ENCODE data around the gene IFT25. TPM values are rescaled to one million over a fixed set of nuclear protein-coding genes. Genes with fewer than 3 reads are reported as not detected.

Gene IFT25
- polyA plus RNA-seq, 1 experiment = 12.8 TPM

- TF ChIP-seq, protein P1, sequence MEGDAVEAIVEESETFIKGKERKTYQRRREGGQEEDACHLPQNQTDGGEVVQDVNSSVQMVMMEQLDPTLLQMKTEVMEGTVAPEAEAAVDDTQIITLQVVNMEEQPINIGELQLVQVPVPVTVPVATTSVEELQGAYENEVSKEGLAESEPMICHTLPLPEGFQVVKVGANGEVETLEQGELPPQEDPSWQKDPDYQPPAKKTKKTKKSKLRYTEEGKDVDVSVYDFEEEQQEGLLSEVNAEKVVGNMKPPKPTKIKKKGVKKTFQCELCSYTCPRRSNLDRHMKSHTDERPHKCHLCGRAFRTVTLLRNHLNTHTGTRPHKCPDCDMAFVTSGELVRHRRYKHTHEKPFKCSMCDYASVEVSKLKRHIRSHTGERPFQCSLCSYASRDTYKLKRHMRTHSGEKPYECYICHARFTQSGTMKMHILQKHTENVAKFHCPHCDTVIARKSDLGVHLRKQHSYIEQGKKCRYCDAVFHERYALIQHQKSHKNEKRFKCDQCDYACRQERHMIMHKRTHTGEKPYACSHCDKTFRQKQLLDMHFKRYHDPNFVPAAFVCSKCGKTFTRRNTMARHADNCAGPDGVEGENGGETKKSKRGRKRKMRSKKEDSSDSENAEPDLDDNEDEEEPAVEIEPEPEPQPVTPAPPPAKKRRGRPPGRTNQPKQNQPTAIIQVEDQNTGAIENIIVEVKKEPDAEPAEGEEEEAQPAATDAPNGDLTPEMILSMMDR (IDR thresholded peaks at IDR 0.05; ENCODE audit: insufficient read depth, low read depth, low read length) = no peak
- CTCF ChIA-PET = interaction anchor here (0.6 to 0.9 kb wide), 3 partner anchors 10 to 437 kb away, joined by 3 to 5 read pairs (median 3); no protein-coding TSS in a partner anchor
- no peak for DNase-seq (ENCODE audit: low read depth)
- Histone ChIP-seq H3K4me3 (ENCODE audit: low read depth, low read length) (no peak overlapping the region), H3K36me3 (ENCODE audit: control insufficient read depth, insufficient read depth, low read length) (peaks cover 6% of the 10 kb centered on the region; the same call in 1 of the 2 replicates), H3K27me3 (ENCODE audit: control insufficient read depth, insufficient read depth, low read length) (no peaks in the 10 kb centered on the region)
- POLR2A ChIA-PET = no interaction called here
Observed at GRCh38 chr1:53929246-53929960, 16.1 kb downstream of the IFT25 start.

- CTCF ChIA-PET = no interaction called here
- TF ChIP-seq, protein P1 (IDR thresholded peaks at IDR 0.05; ENCODE audit: insufficient read depth, low read depth, low read length) = no peak
- H3K4me3 ChIP-seq (ENCODE audit: low read depth, low read length) = no peak overlapping the region
- H3K27me3 ChIP-seq (ENCODE audit: control insufficient read depth, insufficient read depth, low read length) = no peaks in the 10 kb centered on the region
- no peak for DNase-seq (ENCODE audit: low read depth)
- peaks cover 7% of the 10 kb centered on the region for H3K36me3 ChIP-seq (ENCODE audit: control insufficient read depth, insufficient read depth, low read length)
- POLR2A ChIA-PET = no interaction called here
Observed at GRCh38 chr1:53927376-53927881, 18.1 kb downstream of the IFT25 start.

DNA sequence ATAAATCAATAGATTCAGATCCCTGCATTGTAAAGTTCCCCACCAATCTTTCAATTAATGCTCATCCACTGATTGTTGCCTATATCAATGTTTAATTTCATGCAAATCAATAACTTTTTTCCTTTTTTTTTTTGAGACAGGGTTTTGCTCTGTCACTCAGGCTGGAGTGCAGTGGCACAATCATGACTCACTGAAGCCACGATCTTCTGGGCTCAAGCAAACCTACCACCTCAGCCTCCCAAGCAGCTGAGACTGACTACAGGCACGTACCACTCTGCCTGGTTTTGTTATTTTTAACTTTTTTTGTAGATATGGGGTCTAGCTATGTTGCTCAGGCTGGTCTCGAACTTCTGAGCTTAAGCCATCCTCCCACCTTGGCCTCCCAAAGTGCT is 25.8 kb downstream of the IFT25 start:
- peaks cover 4% of the 10 kb centered on the region for H3K36me3 ChIP-seq (ENCODE audit: control insufficient read depth, insufficient read depth, low read length)
- ChIA-PET POLR2A (interaction anchor here (0.7 kb wide), 1 partner anchor 916 kb away, joined by 5 read pairs; no protein-coding TSS in a partner anchor), CTCF (interaction anchor here (0.8 to 1.4 kb wide), 4 partner anchors 9 to 22 kb away, joined by 3 to 5 read pairs (median 4); no protein-coding TSS in a partner anchor)

DNA sequence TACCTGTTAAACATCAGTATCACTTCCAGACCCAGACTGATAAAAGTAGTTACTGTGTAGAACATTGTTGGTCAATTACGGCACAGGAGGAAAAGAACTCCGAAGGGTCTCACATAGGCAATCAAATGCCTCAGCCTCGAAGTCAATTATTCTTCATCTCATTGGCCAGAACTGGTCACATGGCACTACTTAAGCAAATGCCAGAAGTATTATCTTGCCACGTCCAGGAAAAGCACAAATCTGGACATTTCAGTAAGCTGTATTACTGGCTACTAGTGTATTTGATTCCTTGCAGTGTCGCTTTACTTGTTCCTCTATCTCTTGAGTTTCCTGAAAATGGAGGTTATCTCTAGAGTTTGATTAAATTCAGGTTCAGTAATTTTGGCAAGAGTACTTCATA is 27.2 kb downstream of the IFT25 start:
- TF ChIP-seq, protein P1 (IDR thresholded peaks at IDR 0.05; ENCODE audit: insufficient read depth, low read depth, low read length) = no peak
- DNase-seq (ENCODE audit: low read depth) = no peak
- H3K27me3 ChIP-seq (ENCODE audit: control insufficient read depth, insufficient read depth, low read length) = no peaks in the 10 kb centered on the region
- no peak overlapping the region for H3K4me3 ChIP-seq (ENCODE audit: low read depth, low read length)
- peaks cover 4% of the 10 kb centered on the region for H3K36me3 ChIP-seq (ENCODE audit: control insufficient read depth, insufficient read depth, low read length)
- CTCF ChIA-PET = no interaction called here
- POLR2A ChIA-PET = no interaction called here

More for the DNA sequence above, 25.8 kb downstream of the IFT25 start:
- no peak for DNase-seq (ENCODE audit: low read depth)
- no peak overlapping the region for H3K4me3 ChIP-seq (ENCODE audit: low read depth, low read length)
- TF ChIP-seq, protein P1 (IDR thresholded peaks at IDR 0.05; ENCODE audit: insufficient read depth, low read depth, low read length) = no peak
- H3K27me3 ChIP-seq (ENCODE audit: control insufficient read depth, insufficient read depth, low read length) = no peaks in the 10 kb centered on the region

- DNase-seq (ENCODE audit: low read depth) = no peak
- ChIA-PET POLR2A (no interaction called here), CTCF (interaction anchor here (1.1 to 1.6 kb wide), 2 partner anchors 11 to 45 kb away, joined by 3 read pairs; no protein-coding TSS in a partner anchor)
- H3K27me3 ChIP-seq (ENCODE audit: control insufficient read depth, insufficient read depth, low read length) = no peaks in the 10 kb centered on the region
- peaks cover 2% of the 10 kb centered on the region for H3K36me3 ChIP-seq (ENCODE audit: control insufficient read depth, insufficient read depth, low read length)
- TF ChIP-seq, protein P1 (IDR thresholded peaks at IDR 0.05; ENCODE audit: insufficient read depth, low read depth, low read length) = no peak
- H3K4me3 ChIP-seq (ENCODE audit: low read depth, low read length) = no peak overlapping the region
Observed at GRCh38 chr1:53913352-53914033, 32.0 kb downstream of the IFT25 start.
